ENCODE results near the gene MICOS13.
A peak's percentile ranks its signal among the peaks of the same experiment; 100 is the strongest.
"Not testable (repeated sequence)": the region's sequence is repeated elsewhere in the genome, so short reads cannot be mapped to it uniquely, and the experiment has no call there.

Gene MICOS13

GRCh38 chr19:5700455-5701092 lies 20.3 kb upstream of the MICOS13 start:
- no peak for DNase-seq (ENCODE audit: low read depth in 2 of 2)

- no peak for DNase-seq (ENCODE audit: low read depth in 2 of 2)
Measured at GRCh38 chr19:5698635-5699422, 18.5 kb upstream of the MICOS13 start.

GRCh38 chr19:5697890-5698634 lies 17.7 kb upstream of the MICOS13 start:
- no peak for DNase-seq (ENCODE audit: low read depth in 2 of 2)

GRCh38 chr19:5697022-5697889 lies 16.9 kb upstream of the MICOS13 start:
- no peak for DNase-seq (ENCODE audit: low read depth in 2 of 2)

GRCh38 chr19:5696196-5697021 lies 16.1 kb upstream of the MICOS13 start:
- DNase-seq (ENCODE audit: low read depth in 2 of 2) = no peak

GRCh38 chr19:5695649-5696195 lies 15.4 kb upstream of the MICOS13 start:
- DNase-seq (ENCODE audit: low read depth in 2 of 2) = no peak

GRCh38 chr19:5694956-5695648 lies 14.8 kb upstream of the MICOS13 start:
- no peak for DNase-seq (ENCODE audit: low read depth in 2 of 2)

- DNase-seq (ENCODE audit: low read depth in 2 of 2) = no peak
Measured at GRCh38 chr19:5694167-5694955, 14.0 kb upstream of the MICOS13 start.

- DNase-seq (ENCODE audit: low read depth in 2 of 2) = no peak
Measured at GRCh38 chr19:5693195-5694166, 13.2 kb upstream of the MICOS13 start.

- DNase-seq (ENCODE audit: low read depth in 2 of 2) = no peak
Measured at GRCh38 chr19:5692723-5693194, 12.4 kb upstream of the MICOS13 start.

- DNase-seq (ENCODE audit: low read depth in 2 of 2) = no peak
Measured at GRCh38 chr19:5691822-5692722, 11.8 kb upstream of the MICOS13 start.

- DNase-seq (ENCODE audit: low read depth in 2 of 2) = peak; percentile 52 to 67
Measured at GRCh38 chr19:5690955-5691821, 10.9 kb upstream of the MICOS13 start.

GRCh38 chr19:5690125-5690954 lies 10.0 kb upstream of the MICOS13 start, which contains the start of gene RPL36:
Gene RPL36 (plus strand): TSS chr19:5690295. CDS start chr19:5690508, 213 bp downstream.
- DNase-seq (ENCODE audit: low read depth in 2 of 2) = peak; percentile 96 to 97

- not testable (repeated sequence) for DNase-seq (ENCODE audit: low read depth in 2 of 2)
Measured at GRCh38 chr19:5688262-5688881, 8.1 kb upstream of the MICOS13 start.

Data from stimulated activated CD8-positive, alpha-beta memory T cell treated with anti-CD3 and anti-CD28 coated beads, Interleukin-15, amount 100 ng/mL, for 4 hours (primary cell).